Activated CD8-positive, alpha-beta memory T cell treated with anti-CD3 and anti-CD28 coated beads, Interleukin-2, amount 50 U/mL, for 24 hours (primary cell): Measurements from ENCODE around the gene MICA.
"Not testable (repeated sequence)": the region's sequence is repeated elsewhere in the genome, so short reads cannot be mapped to it uniquely, and the experiment has no call there.

ENCODE experiments used
- DNase-seq: peaks from one replicate; pipeline ENCODE4 v3.0.0-alpha.2; 2020; ENCODE audit errors: extremely low read depth

Gene MICA

DNA sequence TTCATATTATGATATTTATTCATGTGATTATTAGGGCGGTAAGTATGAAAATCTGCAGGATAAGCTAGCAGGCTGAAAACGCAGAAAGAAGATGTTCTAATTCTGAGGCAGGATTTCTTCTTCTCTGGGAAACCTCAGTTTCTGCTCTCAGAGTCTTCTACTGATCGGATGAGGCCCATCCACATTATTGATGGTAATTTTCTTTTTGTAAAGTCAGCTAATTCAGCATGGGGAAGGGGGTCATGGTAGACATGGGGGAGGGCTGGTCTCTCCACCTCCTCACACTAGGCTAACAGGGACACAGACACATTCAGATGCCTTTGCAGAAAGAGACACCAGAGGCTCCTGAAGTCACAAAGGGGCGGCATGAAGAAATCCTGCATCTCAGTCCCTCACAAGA lies 21.7 kb upstream of the MICA start:
- no peak for DNase-seq

DNA sequence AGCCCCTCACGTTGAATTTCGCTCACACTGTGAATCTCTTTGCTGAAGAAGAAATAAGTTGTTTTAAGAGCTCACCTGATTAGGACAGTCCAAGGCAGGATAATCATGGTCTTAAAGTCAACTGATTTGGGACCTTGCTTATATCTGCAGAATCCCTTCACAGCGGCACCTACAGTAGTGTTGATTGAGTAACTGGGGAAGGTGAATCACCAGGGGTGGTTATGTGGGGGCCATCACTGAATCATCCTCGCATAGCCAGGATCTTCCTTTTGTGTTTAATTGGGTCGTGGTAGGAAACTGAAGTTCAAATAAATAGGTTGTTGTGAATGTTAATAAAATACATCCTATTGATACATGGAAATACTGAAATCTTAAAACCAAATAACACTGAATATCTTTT lies 20.2 kb upstream of the MICA start:
- DNase-seq: no peak

DNA sequence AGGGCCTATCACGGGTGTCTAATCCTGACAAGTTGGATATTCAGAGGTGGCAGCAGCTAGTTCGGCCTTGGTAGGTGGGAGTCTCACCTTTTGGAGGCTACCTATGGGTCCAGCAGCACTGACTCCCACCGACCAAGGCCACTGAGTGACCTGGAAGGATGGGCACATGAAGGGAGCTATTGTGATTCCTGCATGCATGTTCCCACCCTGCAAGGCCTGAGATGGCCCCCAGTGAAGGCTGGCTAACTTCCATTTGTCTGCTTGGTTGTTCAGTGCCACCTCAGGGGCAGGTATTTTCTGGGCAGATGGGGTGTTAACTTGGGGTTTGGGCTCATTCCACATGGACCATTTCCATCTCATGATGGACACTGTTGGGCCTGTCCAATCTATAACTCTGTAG lies 18.4 kb upstream of the MICA start:
- no peak for DNase-seq

DNA sequence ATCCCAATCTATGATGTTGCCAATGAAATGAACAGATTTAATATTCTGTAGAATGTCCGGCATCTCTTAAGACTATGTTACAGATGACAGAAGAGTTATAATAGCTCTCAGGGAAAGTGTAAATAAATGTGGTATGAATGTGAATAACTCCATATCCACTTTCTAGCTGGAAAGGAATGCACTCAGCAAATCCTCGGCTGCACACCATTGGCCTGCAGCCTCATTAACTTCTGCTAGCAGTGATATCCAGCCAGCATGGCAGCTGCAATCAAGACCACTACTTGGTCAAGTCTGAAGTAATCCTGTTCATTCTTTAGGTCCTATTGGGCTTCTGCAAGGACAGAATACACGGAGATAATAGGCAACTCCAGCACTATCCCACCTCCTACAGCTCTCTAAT lies 17.3 kb upstream of the MICA start:
- DNase-seq: no peak

DNA sequence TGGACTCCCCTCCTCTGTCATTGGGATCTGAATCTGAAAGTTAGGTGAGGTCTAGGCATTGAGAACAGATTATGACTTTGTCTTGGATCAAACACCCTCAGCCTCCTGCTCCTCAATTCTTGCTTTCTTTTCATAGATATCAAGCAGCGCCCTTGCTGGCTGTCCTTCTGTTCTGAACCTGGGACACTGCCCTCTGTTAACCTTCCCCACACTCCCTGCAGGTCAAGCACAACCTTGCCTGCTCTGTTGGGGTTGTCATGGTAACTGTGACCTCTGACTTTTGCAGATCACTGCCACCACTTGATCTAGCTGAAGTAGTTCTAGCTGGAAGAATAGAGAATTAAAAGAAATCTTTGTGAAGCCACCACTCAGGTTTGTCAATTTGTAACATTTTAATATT lies 16.4 kb upstream of the MICA start:
- no peak for DNase-seq

DNA sequence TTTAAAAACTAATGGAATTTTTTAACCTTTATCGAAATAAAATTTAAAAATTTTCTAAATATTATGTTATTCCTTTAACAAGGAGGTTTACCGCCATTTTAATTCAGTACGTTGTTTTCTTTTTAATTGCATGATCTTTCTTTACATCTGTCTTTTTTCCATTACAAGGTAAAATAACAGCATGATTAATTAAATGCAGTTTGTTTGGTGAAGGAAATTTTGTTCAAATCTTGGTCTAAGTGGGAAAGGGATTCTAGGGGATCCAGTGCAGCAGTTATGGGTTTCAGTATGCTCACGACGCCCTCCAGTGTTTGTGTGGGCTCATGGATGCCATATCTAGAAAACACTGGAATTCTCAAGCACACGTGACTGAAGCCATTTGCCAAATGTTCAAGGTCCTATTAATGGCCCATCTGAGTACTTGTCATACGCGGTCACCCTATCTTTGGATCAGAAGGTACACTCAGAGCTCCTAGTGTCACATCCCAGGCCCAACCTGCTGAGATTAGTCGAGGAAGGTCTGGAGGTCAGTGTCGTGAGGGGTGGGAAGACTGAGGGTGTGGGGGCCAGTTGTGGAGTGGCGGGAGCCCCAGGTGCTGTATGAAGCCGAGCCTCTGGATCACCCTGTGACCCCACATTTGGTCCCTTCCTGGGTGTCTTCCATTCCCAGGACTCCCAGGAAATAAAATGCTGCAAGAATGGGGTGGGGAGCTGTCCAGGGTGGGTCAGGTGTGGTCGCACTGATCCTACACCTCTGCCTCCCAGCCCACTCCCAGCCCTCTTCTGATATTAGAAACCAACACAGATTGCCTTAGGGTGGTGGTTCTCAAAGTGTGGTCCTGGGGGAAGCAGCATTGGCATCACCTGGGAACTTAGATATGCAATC lies 14.2 kb upstream of the MICA start:
- not testable (repeated sequence) for DNase-seq

DNA sequence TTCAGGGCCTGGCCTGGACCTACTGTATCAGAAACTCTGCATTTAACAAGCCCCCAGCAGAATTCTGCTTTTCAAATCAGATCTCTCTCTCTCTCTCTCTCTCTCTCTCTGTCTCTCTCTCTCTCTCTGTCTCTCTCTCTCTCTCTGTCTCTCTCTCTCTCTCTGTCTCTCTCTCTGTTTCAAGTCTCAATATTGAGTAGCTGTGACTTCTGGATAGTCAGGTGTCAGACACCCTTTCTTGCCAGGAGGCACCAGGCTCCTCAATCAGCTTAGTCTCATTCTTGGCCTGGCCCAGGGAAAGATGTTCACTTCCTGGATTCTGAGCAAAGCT lies 13.6 kb upstream of the MICA start:
- not testable (repeated sequence) for DNase-seq

DNA sequence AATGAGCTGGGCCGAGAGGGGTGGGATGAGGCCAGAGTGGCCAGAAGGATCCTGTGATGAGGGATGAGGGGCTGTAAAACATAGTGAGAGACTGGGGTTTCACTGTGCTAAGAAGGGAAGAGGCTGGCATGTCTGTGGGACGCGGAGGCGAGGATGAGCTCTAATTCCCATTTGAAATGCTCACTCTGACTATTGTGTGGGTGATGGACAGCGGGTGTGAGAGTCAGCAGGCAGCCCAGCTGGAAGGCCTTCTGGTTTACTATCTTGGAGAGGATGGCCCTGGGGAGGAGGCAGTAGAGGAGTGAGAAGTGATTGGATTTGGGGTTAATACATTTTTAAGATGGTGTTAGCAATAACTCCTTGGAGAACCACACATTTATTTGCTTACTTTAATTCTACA lies 9.5 kb upstream of the MICA start:
- no peak for DNase-seq

DNA sequence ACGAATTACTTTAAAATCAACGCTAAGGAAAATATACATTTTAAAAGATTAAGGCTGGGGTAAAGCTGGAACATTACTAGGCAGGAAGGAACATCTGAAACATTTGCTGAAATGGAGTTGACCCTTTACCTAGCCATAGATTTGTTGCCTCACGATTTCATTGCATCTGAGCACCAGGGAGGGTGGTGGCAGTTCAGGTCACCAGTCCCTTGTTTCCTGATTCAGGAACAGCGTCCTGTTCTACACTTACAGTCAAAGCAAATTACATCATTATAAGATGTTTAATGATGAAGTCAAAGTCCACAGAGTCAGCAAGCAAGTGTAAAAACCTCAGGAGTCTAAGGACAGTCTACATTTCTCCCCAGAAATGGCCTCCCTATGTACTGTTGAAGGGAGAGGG lies 9.0 kb upstream of the MICA start:
- DNase-seq: no peak

DNA sequence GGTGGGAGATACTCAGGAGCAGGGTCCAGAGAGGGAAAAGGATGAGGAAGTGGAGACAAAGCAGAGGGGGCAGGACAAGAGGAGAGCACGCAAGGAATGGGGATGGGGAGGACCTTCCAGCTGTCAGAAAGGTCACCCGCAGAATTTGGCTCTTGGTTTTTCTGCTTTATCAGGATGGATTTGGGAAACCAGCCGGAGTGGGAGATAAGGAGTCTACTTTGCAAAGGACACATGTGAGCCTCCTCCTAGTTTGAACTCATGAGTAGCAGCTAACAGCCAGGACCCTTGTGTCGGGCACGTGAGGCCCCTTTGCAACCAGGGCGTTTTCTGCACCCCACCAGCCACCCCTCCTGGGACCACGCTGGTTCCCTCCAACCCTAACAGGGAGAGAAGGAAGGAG lies 7.6 kb upstream of the MICA start:
- DNase-seq: no peak

DNA sequence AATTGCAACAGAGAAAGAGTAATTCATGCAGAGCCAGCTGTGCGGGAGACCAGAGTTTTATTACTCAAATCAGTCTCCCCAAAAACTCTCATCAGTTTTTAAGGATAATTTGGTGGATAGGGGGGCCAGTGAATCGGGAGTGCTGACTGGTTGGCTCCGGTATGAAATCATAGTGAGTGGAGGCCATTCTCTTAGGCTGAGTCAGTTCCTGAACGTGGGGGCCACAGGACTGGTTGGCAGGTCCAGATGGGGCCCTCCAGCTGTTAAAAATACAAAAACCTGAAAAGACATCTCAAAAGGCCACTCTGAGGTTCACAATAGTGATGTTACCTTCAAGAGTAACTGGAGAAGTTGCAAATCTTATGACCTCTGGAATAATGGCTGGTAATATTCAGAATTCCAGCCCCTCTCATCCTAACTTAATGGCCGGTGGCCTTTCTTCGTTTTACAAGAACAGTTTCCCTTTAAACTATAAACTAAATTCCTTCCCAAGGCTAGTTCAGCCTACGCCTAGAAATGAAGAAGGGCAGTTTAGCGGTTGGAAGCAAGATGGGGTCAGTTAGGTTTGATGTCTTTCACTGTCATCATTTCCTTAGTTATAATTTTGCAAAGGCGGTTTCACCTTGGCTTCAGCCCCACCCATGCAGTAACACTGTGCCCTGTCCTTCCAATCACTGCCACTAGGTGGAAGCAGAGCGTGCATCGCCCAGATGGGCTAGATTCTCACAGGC lies 6.8 kb upstream of the MICA start:
- peak; percentile 81 for DNase-seq

DNA sequence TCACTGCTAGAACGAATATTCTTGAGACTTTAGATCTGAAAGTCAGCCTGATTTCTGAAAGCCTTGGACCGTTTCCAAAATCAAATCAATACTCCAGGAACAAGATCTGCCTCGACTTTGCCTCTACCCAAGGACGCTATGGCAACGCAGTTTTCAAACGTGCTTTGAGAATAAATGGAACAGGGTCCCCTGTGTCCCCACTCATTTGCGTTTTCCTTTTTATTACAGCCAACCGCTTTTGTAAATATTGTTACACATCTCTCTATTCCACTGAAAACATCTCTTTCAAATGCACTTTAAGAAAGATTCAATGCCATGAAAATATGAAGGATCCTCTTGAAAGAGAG lies 6.3 kb upstream of the MICA start:
- DNase-seq: not testable (repeated sequence)

DNA sequence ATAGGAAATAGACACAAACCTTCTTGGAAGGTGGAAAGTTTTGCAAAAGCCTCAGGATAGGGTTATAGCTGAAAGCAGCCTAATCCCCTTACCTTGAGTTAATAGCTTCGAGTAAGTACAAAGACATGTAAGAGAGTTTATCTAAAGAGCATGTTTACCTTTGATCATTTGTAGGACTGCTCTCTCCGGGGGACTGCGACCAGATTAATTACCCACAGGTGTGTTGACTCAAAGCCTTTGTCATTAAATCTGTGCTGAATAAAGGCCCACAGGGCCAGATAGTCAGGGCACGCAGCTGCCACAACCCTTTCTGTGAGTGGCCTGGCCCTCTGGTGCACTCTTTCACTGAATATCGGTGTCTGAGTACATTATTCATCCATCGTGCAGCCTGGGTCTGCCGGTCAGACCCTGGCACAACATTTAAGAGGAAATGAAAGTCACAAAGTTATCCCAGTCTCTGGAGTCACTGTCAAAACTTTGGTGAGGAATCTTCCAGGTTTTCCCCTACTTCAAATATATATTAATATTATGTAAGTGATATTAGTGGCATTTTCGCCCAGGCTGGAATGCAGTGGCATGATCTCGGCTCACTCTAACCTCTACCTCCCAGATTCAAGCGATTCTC lies 5.4 kb upstream of the MICA start:
- DNase-seq: no peak

DNA sequence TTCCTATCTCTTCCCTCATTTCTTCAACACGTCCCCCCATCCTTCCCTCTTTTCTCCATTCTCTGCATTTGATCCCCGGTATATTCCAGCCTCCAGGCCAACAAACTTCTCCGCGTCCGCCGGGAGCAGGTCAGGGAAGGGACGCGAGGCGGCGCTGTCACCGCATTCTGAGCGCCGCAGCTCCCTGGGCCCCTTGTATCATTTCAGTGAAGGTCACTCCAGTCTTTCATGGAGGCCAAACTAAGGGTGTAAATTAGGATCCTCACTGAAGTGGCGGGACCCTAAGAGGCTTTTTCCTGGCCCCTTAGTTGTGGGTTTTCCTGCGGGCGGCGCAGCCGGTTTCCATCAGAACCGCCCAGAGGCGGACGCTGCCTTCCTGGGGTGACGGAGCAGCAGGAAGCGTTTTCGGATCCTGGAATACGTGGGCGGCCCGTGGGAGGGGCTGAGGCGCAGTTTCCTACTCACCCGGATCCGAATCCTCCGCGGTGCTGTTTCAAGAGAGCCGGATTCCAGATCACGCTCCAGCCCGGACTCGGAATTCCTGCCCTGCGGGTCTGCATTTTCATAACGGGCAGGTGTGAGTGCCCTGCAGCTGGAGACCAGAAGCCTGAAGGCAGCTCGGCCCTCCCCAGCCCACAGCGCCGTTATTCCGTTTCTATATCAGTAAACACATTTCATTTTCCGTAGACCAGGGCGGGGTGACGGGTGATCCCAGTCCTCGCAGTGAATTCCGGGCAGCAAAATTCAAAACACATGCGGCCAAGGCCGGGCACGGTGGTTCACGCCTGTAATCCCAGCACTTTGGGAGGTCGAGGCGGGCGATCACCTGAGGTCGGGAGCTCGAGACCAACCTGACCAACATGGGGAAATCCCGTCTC lies 3.6 kb upstream of the MICA start:
- DNase-seq: no peak

DNA sequence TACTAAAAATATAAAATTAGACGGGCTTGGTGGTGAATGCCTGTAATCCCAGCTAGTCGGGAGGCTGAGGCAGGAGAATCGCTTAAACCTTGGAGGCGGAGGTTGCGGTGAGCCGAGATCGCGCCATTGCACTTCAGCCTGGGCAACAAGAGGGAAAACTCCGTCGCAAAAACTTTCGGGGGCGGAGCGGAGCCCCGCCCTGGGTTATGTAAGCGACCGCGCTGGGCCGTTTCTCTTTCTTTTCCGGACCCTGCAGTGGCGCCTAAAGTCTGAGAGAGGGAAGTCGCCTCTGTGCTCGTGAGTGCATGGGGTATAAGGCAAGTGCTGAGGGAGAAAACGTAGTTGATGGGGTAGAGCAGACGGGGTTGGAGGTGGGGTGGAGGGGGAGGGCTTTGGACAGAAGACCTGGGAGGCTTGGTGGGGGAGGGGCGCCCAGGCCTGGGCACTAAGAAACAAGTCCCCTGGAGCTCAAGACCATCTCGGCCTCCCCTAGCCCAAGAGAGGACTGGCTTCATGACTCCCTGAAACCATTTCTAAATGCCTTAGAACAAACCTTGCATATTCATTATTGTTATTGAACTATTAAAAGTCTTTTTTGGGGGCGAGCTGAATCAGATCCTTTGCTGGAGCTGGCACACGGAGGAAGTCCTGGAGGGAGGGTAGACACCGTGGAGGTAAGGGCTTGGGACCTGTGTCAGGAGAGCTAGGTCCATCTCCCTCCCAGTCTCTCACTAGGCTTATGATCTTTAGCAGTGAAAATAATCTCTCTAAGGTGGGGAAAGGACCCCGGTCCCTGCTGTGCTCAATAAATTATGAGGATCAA lies 2.7 kb upstream of the MICA start:
- no peak for DNase-seq

DNA sequence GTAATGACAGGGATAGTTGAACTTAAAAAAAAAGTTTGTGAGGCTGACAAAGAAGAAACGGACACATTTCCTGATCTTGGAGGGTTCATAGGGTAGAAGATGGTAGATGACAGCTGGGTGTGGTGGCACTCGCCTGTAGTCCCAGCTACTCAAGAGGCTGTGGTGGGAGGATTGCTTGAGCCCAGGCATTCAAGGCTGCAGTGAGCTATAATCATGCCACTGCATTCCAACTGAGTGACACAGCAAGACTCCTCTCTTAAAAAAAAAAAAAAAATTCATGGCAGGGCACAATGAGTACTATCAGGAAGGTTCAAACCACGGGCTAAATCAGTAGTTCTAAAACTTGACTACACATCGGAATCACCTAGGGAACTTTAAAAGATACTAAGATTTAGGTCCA lies 2.0 kb upstream of the MICA start:
- no peak for DNase-seq

DNA sequence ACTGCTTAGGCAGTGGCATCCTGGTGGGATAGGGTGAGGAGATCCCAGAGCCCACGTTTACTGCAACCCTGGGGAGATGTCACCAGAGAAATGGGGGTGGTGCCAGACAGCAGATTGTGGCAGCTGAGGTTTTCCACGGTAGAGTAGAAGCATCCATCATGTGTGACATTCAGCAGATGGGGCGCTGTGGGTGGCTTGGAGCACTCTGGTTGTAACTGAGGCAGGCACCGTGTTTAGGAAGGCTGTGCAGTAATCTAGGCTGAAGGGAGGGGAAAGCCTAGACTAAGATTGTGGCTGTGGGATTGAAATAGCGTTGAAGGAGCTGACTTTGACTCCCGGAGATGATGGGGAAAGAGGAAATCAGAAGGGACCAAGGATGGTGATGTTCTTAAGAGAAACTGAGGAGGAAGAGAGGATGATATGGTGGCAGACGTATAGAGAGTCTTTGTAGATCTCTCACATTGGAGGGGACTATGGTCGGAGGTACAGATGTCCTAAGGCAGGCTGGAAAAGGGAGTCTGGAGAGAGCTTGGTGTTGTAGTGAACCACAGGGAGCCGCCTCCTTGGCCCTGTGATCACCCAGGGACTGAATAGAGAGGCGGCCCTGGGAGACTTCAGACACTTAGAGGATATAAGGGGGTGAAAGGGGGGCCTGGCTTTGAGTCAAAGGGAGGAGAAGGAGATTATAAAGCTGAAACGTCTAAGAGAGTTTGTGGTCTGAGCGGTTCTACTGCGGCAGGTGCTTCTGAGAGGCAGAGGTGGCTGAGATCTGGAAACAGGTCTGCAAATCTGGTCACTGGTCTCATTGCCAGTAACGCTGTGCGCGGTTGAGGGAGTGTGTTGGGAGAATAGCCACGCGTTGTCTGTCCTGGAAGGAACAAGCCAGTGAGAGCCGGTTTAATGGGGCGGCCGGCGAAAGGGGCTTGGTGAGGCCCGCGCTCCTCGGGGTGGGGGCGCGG lies 792 bp upstream of the MICA start:
- no peak for DNase-seq

DNA sequence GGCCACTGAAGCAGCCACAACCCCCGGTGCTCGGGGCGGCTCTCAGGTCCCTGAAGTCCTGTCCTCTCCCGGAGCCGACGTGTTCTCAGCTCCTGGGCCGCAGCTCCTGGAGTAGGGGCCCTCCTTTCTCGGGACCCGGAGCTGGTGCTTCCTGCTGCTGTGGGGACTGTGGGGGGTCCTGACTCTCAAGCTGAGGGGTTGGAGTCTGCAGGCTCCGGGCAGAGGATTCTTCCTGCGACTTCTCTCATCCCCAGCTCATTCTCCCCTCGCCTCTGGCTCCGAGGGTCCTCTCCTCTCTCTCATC lies 618 bp downstream of the MICA start:
- not testable (repeated sequence) for DNase-seq

DNA sequence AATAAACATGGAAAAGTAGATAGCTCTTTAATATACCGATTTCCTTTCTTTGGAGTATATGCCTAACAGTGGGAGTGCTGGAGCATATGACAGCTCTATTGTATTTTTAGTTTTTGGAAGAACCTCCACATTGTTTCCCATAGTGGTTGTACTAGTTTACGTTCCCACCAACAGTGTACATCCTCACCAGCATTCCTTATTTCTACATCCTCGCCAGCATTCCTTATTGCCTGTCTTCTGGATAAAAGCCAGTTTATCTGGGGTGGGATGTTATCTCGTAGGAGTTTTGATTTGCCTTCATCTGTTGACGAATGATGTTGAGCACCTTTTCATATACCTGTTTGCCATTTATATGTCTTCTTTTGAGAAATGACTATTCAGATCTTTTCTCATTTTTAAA lies 2.6 kb downstream of the MICA start:
- no peak for DNase-seq

DNA sequence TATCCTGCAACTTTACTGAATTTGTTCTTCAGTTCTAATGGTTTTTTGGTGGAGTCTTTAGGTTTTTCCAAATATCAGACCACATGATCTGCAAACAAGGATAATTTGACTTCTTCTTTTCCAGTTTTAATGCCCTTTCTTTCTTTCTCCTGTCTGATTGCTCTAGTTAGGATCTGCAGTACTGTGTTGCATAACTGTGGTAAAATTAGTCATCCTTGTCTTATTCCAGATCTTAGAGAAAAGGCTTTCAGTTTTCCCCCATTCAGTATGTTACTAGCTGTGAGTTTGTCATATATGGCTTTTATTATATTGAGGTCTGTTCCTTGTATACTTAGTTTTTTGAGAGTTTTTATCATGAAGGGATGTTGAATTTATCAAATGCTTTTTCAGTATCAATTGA lies 4.3 kb downstream of the MICA start:
- DNase-seq: no peak
